Glutamatergic neuron (in vitro differentiated cells): ENCODE measurements around the gene NR0B2. TPM values are rescaled to one million over a fixed set of nuclear protein-coding genes. Genes with fewer than 3 reads are reported as not detected.

Experiments used
- DNase-seq: peaks from one replicate; pipeline ENCODE4 v3.0.0; 2022
- H3K27ac Mint-ChIP-seq: one replicate; pipeline ENCODE4 v1.8.0; 2020; ENCODE audit warnings: mild to moderate bottlenecking, mixed read lengths, inconsistent platforms; ENCODE audit not compliant: unreplicated experiment
- H3K27me3 Mint-ChIP-seq: one replicate; pipeline ENCODE4 v1.8.0; 2020; ENCODE audit warnings: mild to moderate bottlenecking, moderate library complexity, mixed read lengths, inconsistent platforms; ENCODE audit not compliant: unreplicated experiment
- H3K36me3 Mint-ChIP-seq: one replicate; pipeline ENCODE4 v1.8.0; 2020; ENCODE audit warnings: mild to moderate bottlenecking, mixed read lengths, inconsistent platforms; ENCODE audit not compliant: unreplicated experiment
- H3K4me1 Mint-ChIP-seq: one replicate; pipeline ENCODE4 v1.8.0; 2020; ENCODE audit warnings: mild to moderate bottlenecking, low read depth, mixed read lengths, inconsistent platforms; ENCODE audit not compliant: unreplicated experiment
- H3K4me3 Mint-ChIP-seq: one replicate; pipeline ENCODE4 v1.8.0; 2020; ENCODE audit warnings: mild to moderate bottlenecking, mixed read lengths, inconsistent platforms; ENCODE audit not compliant: unreplicated experiment
- H3K9me3 Mint-ChIP-seq: one replicate; pipeline ENCODE4 v1.8.0; 2020; ENCODE audit warnings: mild to moderate bottlenecking, moderate library complexity, mixed read lengths, inconsistent platforms; ENCODE audit not compliant: unreplicated experiment
- CTCF ChIP-seq: fragments of 200-600 bp; sonication (generic); IDR thresholded peaks from one replicate; pipeline ENCODE4 v1.5.0; 2021; ENCODE audit not compliant: partially characterized antibody, unreplicated experiment
- total RNA-seq: library from RNA; stranded (reverse); fragmentation: NEBNext Ultra II Directional; extraction: Animal tissue kit (Norgen Biotek cat#: 25700); gene quantifications from one replicate; pipeline ENCODE4 v1.2.1, GENCODE V29; 2021; ENCODE audit not compliant: unreplicated experiment

NR0B2 gene
- total RNA-seq, 1 donor from 2014 or later: not detected

GRCh38 chr1:26946270-26946669, 32.5 kb upstream of the NR0B2 start:
- Mint-ChIP-seq H3K4me1 (peaks cover 5% of the 10 kb centered on the region), H3K9me3 (peaks cover 3% of the 10 kb centered on the region), H3K27ac (no peak overlapping the region), H3K36me3 (peaks cover 3% of the 10 kb centered on the region), H3K27me3 (no peaks in the 10 kb centered on the region), H3K4me3 (no peak overlapping the region)
- TF ChIP-seq CTCF: no peak
- DNase-seq: no peak

GRCh38 chr1:26945728-26946127, 32.0 kb upstream of the NR0B2 start:
- TF ChIP-seq CTCF: no peak
- DNase-seq: no peak
- Mint-ChIP-seq H3K4me1 (peaks cover 4% of the 10 kb centered on the region), H3K4me3 (no peak overlapping the region), H3K36me3 (peaks cover 2% of the 10 kb centered on the region), H3K9me3 (peaks cover 2% of the 10 kb centered on the region), H3K27ac (no peak overlapping the region), H3K27me3 (no peaks in the 10 kb centered on the region)

- H3K27me3 Mint-ChIP-seq: no peaks in the 10 kb centered on the region
- H3K4me1 Mint-ChIP-seq: peaks cover 2% of the 10 kb centered on the region
- H3K9me3 Mint-ChIP-seq: peaks cover 2% of the 10 kb centered on the region
- no peak for TF ChIP-seq CTCF
- H3K36me3 Mint-ChIP-seq: no peaks in the 10 kb centered on the region
- no peak overlapping the region for H3K4me3 Mint-ChIP-seq
- H3K27ac Mint-ChIP-seq: no peak overlapping the region
- DNase-seq: no peak
These were observed 31.4 kb upstream of the NR0B2 start for GRCh38 chr1:26945138-26945537.

- Mint-ChIP-seq H3K9me3 (no peaks in the 10 kb centered on the region), H3K4me3 (no peak overlapping the region), H3K36me3 (no peaks in the 10 kb centered on the region), H3K27me3 (no peaks in the 10 kb centered on the region), H3K27ac (no peak overlapping the region), H3K4me1 (peaks cover 3% of the 10 kb centered on the region)
- no peak for TF ChIP-seq CTCF
- no peak for DNase-seq
These were observed 28.9 kb upstream of the NR0B2 start for GRCh38 chr1:26942656-26943055.

- Mint-ChIP-seq H3K4me3 (no peak overlapping the region), H3K4me1 (peaks cover 3% of the 10 kb centered on the region), H3K27ac (no peak overlapping the region), H3K9me3 (no peaks in the 10 kb centered on the region), H3K27me3 (no peaks in the 10 kb centered on the region), H3K36me3 (no peaks in the 10 kb centered on the region)
- no peak for DNase-seq
- no peak for TF ChIP-seq CTCF
These were observed 27.5 kb upstream of the NR0B2 start for GRCh38 chr1:26941311-26941710.
